Lower lobe of right lung (tissue), 2 donors: ENCODE data around the gene PATL1. TPM values are rescaled to one million over a fixed set of nuclear protein-coding genes. Genes with fewer than 3 reads are reported as not detected.
A peak's percentile ranks its signal among the peaks of the same experiment; 100 is the strongest.

Experiments
- ATAC-seq, 2 donors: fragments of 200-7000 bp; cut with Tn5 transposase; one replicate each; pipeline ENCODE4 v1.9.1; 2020 to 2022; ENCODE audit warnings: mild to moderate bottlenecking in 2 of 2, moderate library complexity in 2 of 2
- DNase-seq: peaks from one replicate; pipeline ENCODE4 v3.0.0-alpha.2; 2020
- H3K27ac ChIP-seq: fragments of 200-600 bp; one replicate; pipeline ENCODE4 v1.8.0; 2022
- H3K27me3 ChIP-seq: fragments of 200-600 bp; one replicate; pipeline ENCODE4 v1.8.0; 2022; ENCODE audit warnings: low read depth
- H3K36me3 ChIP-seq: fragments of 200-600 bp; one replicate; pipeline ENCODE4 v1.8.0; 2022; ENCODE audit warnings: mild to moderate bottlenecking
- H3K4me1 ChIP-seq: fragments of 200-600 bp; one replicate; pipeline ENCODE4 v1.8.0; 2022
- H3K4me3 ChIP-seq: fragments of 200-600 bp; one replicate; pipeline ENCODE4 v1.8.0; 2022; ENCODE audit warnings: mild to moderate bottlenecking
- H3K9me3 ChIP-seq: fragments of 200-600 bp; one replicate; pipeline ENCODE4 v1.8.0; 2022
- CTCF ChIP-seq: fragments of 200-600 bp; IDR thresholded peaks from one replicate; pipeline ENCODE4 v1.8.0; 2022; ENCODE audit warnings: antibody characterized with exemption, mild to moderate bottlenecking
- intact Hi-C: fragments of 100-400 bp; cut with DNase I; formaldehyde crosslinking; loops from one replicate; pipeline ENCODE4 v1.11.0; 2022
- total RNA-seq: library from RNA; stranded (reverse); fragmentation: NEBNext Ultra II Directional; extraction: Animal tissue kit (Norgen Biotek cat#: 25700); gene quantifications from one replicate; pipeline ENCODE4 v1.2.1, GENCODE V29; 2021
- donor health status: DM: no; HTN: yes; CAD: no; lungs with severe emphysema.

PATL1 gene
- total RNA-seq, 1 donor from 2014 or later = 38.2 TPM

GRCh38 chr11:59615637-59616395 lies 53.0 kb downstream of the PATL1 start, which contains the start of gene OSBP:
Gene OSBP, minus strand, starts transcription at chr11:59615774. Its CDS starts 110 bp downstream, at chr11:59615664.
- Histone ChIP-seq H3K36me3 (no peaks in the 10 kb centered on the region), H3K9me3 (no peaks in the 10 kb centered on the region), H3K4me3 (peak within 1 kb of the TSS; percentile 83), H3K27ac (peak within 1 kb of the TSS; percentile 93), H3K27me3 (no peaks in the 10 kb centered on the region), H3K4me1 (peaks cover 48% of the 10 kb centered on the region)
- intact Hi-C loops = no loop called here
- TF ChIP-seq CTCF = peak; percentile 9
- ATAC-seq (peak; percentile 97), DNase-seq (peak; percentile 99)

- TF ChIP-seq CTCF = no peak
- ATAC-seq (peak in 1 of 2 donors; percentile 2), DNase-seq (peak; percentile 83)
- Histone ChIP-seq H3K36me3 (peaks cover 3% of the 10 kb centered on the region), H3K4me3 (peak overlapping the region; percentile 83), H3K27ac (peak overlapping the region; percentile 93), H3K4me1 (peaks cover 50% of the 10 kb centered on the region), H3K27me3 (no peaks in the 10 kb centered on the region), H3K9me3 (no peaks in the 10 kb centered on the region)
- intact Hi-C loops = no loop called here
Measured at GRCh38 chr11:59615120-59615636, 53.7 kb downstream of the PATL1 start.

- Histone ChIP-seq H3K9me3 (no peaks in the 10 kb centered on the region), H3K4me3 (peak overlapping the region; percentile 83), H3K27ac (peak overlapping the region; percentile 93), H3K27me3 (no peaks in the 10 kb centered on the region), H3K36me3 (peaks cover 9% of the 10 kb centered on the region), H3K4me1 (peaks cover 50% of the 10 kb centered on the region)
- TF ChIP-seq CTCF = no peak
- DNase-seq = no peak
- intact Hi-C loops = no loop called here
- no peak for ATAC-seq
Measured at GRCh38 chr11:59614277-59615119, 54.3 kb downstream of the PATL1 start.

GRCh38 chr11:59611570-59612565 lies 57.0 kb downstream of the PATL1 start:
- Histone ChIP-seq H3K4me3 (no peak overlapping the region), H3K4me1 (peaks cover 43% of the 10 kb centered on the region), H3K27me3 (no peaks in the 10 kb centered on the region), H3K9me3 (no peaks in the 10 kb centered on the region), H3K36me3 (peaks cover 36% of the 10 kb centered on the region), H3K27ac (no peak overlapping the region)
- no peak for DNase-seq
- no peak for TF ChIP-seq CTCF
- intact Hi-C loops = no loop called here
- ATAC-seq = no peak

- Histone ChIP-seq H3K4me3 (no peak overlapping the region), H3K27me3 (no peaks in the 10 kb centered on the region), H3K27ac (no peak overlapping the region), H3K4me1 (peaks cover 39% of the 10 kb centered on the region), H3K9me3 (no peaks in the 10 kb centered on the region), H3K36me3 (peaks cover 52% of the 10 kb centered on the region)
- ATAC-seq = no peak
- no peak for TF ChIP-seq CTCF
- intact Hi-C loops = no loop called here
- DNase-seq = no peak
Measured at GRCh38 chr11:59610289-59610688, 58.5 kb downstream of the PATL1 start.
